ENCODE measurements around the gene CDK6. TPM values are rescaled to one million over a fixed set of nuclear protein-coding genes. Genes with fewer than 3 reads are reported as not detected.

The CDK6 gene
- total RNA-seq, 4 donors from 2014 or later, result 9.5 to 21.4 (median 15.9) TPM

- TF ChIP-seq CTCF (IDR thresholded peaks at IDR 0.05; ENCODE audit: low read depth), result no peak
Measured at GRCh38 chr7:92749327-92749755, 87.0 kb downstream of the CDK6 start.

- TF ChIP-seq CTCF (IDR thresholded peaks at IDR 0.05; ENCODE audit: low read depth), result no peak
Measured at GRCh38 chr7:92748495-92748894, 87.9 kb downstream of the CDK6 start.

GRCh38 chr7:92747041-92747835 is 89.1 kb downstream of the CDK6 start:
- no peak for TF ChIP-seq CTCF (IDR thresholded peaks at IDR 0.05; ENCODE audit: low read depth)

GRCh38 chr7:92745241-92745640 is 91.1 kb downstream of the CDK6 start:
- TF ChIP-seq CTCF (IDR thresholded peaks at IDR 0.05; ENCODE audit: low read depth), result no peak

- no peak for TF ChIP-seq CTCF (IDR thresholded peaks at IDR 0.05; ENCODE audit: low read depth)
Measured at GRCh38 chr7:92742186-92742585, 94.2 kb downstream of the CDK6 start.

- TF ChIP-seq CTCF (IDR thresholded peaks at IDR 0.05; ENCODE audit: low read depth), result no peak
Measured at GRCh38 chr7:92740700-92741126, 95.7 kb downstream of the CDK6 start.

GRCh38 chr7:92740134-92740533 is 96.2 kb downstream of the CDK6 start:
- no peak for TF ChIP-seq CTCF (IDR thresholded peaks at IDR 0.05; ENCODE audit: low read depth)
